ENCODE results near the gene ERCC1.

GRCh38 chr19:45391871-45392665, 31.6 kb downstream of the ERCC1 start:
- TF ChIP-seq CTCF (IDR thresholded peaks at IDR 0.05): no peak
- TF ChIP-seq POLR2A (IDR thresholded peaks at IDR 0.05): no peak

Data from right lobe of liver (tissue), 4 donors.